GM19397 (cell line): ENCODE data around the gene PAFAH1B2.
"Not testable (repeated sequence)": the region's sequence is repeated elsewhere in the genome, so short reads cannot be mapped to it uniquely, and the experiment has no call there.

Experiments used
- ATAC-seq: cut with Tn5 transposase; IDR thresholded peaks from one replicate; pipeline ENCODE4 v1.9.1; 2021; ENCODE audit warnings: mild to moderate bottlenecking, moderate library complexity; ENCODE audit not compliant: unreplicated experiment

PAFAH1B2 gene

GRCh38 chr11:117127171-117127901, 16.8 kb upstream of the PAFAH1B2 start:
- ATAC-seq = no peak

GRCh38 chr11:117128289-117128688, 15.8 kb upstream of the PAFAH1B2 start:
- ATAC-seq = no peak

- not testable (repeated sequence) for ATAC-seq
These were observed 13.7 kb upstream of the PAFAH1B2 start for GRCh38 chr11:117130396-117130795.

GRCh38 chr11:117130879-117131278, 13.2 kb upstream of the PAFAH1B2 start:
- ATAC-seq = no peak

- ATAC-seq = no peak
These were observed 9.7 kb upstream of the PAFAH1B2 start for GRCh38 chr11:117134431-117134830.

GRCh38 chr11:117134979-117135378, 9.1 kb upstream of the PAFAH1B2 start:
- not testable (repeated sequence) for ATAC-seq

- ATAC-seq = not testable (repeated sequence)
These were observed 6.6 kb upstream of the PAFAH1B2 start for GRCh38 chr11:117137223-117138086.

GRCh38 chr11:117143390-117143789, 697 bp upstream of the PAFAH1B2 start:
- no peak for ATAC-seq

- ATAC-seq = peak; percentile 50
These were observed 648 bp downstream of the PAFAH1B2 start for GRCh38 chr11:117144477-117145392.

GRCh38 chr11:117145393-117145761, 1.3 kb downstream of the PAFAH1B2 start:
- ATAC-seq = no peak

- ATAC-seq = no peak
These were observed 2.4 kb downstream of the PAFAH1B2 start for GRCh38 chr11:117146521-117146920.

- ATAC-seq = no peak
These were observed 8.0 kb downstream of the PAFAH1B2 start for GRCh38 chr11:117152066-117152465.

GRCh38 chr11:117154468-117154867, 10.4 kb downstream of the PAFAH1B2 start:
- no peak for ATAC-seq

- no peak for ATAC-seq
These were observed 13.4 kb downstream of the PAFAH1B2 start for GRCh38 chr11:117157507-117157906.

GRCh38 chr11:117159892-117160291, 15.8 kb downstream of the PAFAH1B2 start:
- ATAC-seq = no peak

- ATAC-seq = no peak
These were observed 16.7 kb downstream of the PAFAH1B2 start for GRCh38 chr11:117160826-117161225.

GRCh38 chr11:117166491-117166890, 22.4 kb downstream of the PAFAH1B2 start:
- no peak for ATAC-seq

- no peak for ATAC-seq
These were observed 25.6 kb downstream of the PAFAH1B2 start for GRCh38 chr11:117169736-117170135.

GRCh38 chr11:117170210-117170609, 26.1 kb downstream of the PAFAH1B2 start:
- no peak for ATAC-seq

- ATAC-seq = no peak
These were observed 26.9 kb downstream of the PAFAH1B2 start for GRCh38 chr11:117171007-117171403.
